GM21528 (cell line): ENCODE data around the gene RPL13A.

ENCODE experiments used
- ATAC-seq: cut with Tn5 transposase; IDR thresholded peaks from one replicate; pipeline ENCODE4 v1.9.1; 2021; ENCODE audit warnings: mild to moderate bottlenecking, moderate library complexity; ENCODE audit not compliant: unreplicated experiment, low FRiP score

The RPL13A gene

GRCh38 chr19:49502866-49503581, 15.6 kb downstream of the RPL13A start:
- no peak for ATAC-seq

GRCh38 chr19:49503582-49503962, 16.2 kb downstream of the RPL13A start:
- no peak for ATAC-seq

GRCh38 chr19:49506575-49507105, 19.2 kb downstream of the RPL13A start:
- no peak for ATAC-seq

- ATAC-seq: no peak
Observed at GRCh38 chr19:49507803-49508494, 20.5 kb downstream of the RPL13A start.

- ATAC-seq: no peak
Observed at GRCh38 chr19:49512970-49513745, 25.8 kb downstream of the RPL13A start.

- ATAC-seq: no peak
Observed at GRCh38 chr19:49513746-49514118, 26.3 kb downstream of the RPL13A start.

GRCh38 chr19:49514151-49514550, 26.7 kb downstream of the RPL13A start:
- ATAC-seq: no peak

GRCh38 chr19:49515767-49516166, 28.4 kb downstream of the RPL13A start:
- ATAC-seq: no peak

GRCh38 chr19:49518033-49518432, 30.6 kb downstream of the RPL13A start:
- ATAC-seq: no peak

- no peak for ATAC-seq
Observed at GRCh38 chr19:49520705-49521319, 33.4 kb downstream of the RPL13A start.

GRCh38 chr19:49524812-49525455, 37.5 kb downstream of the RPL13A start:
- ATAC-seq: no peak

GRCh38 chr19:49528211-49528771, 40.9 kb downstream of the RPL13A start:
- ATAC-seq: no peak

- no peak for ATAC-seq
Observed at GRCh38 chr19:49530708-49531107, 43.3 kb downstream of the RPL13A start.

GRCh38 chr19:49533551-49534488, 46.4 kb downstream of the RPL13A start:
- peak; percentile 73 for ATAC-seq

GRCh38 chr19:49534632-49535385, 47.4 kb downstream of the RPL13A start:
- ATAC-seq: no peak

GRCh38 chr19:49536921-49537462, 49.6 kb downstream of the RPL13A start:
- ATAC-seq: no peak

- no peak for ATAC-seq
Observed at GRCh38 chr19:49538643-49539042, 51.2 kb downstream of the RPL13A start.
